CD1c-positive myeloid dendritic cell (primary cell): ENCODE results near the gene XRCC2.

ENCODE experiments used
- DNase-seq: peaks from one replicate; pipeline ENCODE4 v3.0.0-alpha.2; 2016; ENCODE audit errors: extremely low spot score

The XRCC2 gene

GRCh38 chr7:152615031-152615741 is 60.8 kb downstream of the XRCC2 start:
- DNase-seq = no peak

GRCh38 chr7:152608656-152609055 is 67.3 kb downstream of the XRCC2 start:
- no peak for DNase-seq

GRCh38 chr7:152608208-152608607 is 67.7 kb downstream of the XRCC2 start:
- DNase-seq = no peak

- DNase-seq = no peak
Measured at GRCh38 chr7:152607007-152607406, 68.9 kb downstream of the XRCC2 start.

GRCh38 chr7:152602962-152603361 is 73.0 kb downstream of the XRCC2 start:
- peak; percentile 60 for DNase-seq

GRCh38 chr7:152601305-152601798 is 74.6 kb downstream of the XRCC2 start:
- no peak for DNase-seq

- no peak for DNase-seq
Measured at GRCh38 chr7:152600266-152600665, 75.7 kb downstream of the XRCC2 start.

- DNase-seq = no peak
Measured at GRCh38 chr7:152597507-152597906, 78.4 kb downstream of the XRCC2 start.

GRCh38 chr7:152596824-152597223 is 79.1 kb downstream of the XRCC2 start:
- DNase-seq = no peak
